WTC11 (cell line): ENCODE data around the gene CA10. TPM values are rescaled to one million over a fixed set of nuclear protein-coding genes. Genes with fewer than 3 reads are reported as not detected.

Source experiments
- ATAC-seq: fragments of 200-7000 bp; cut with Tn5 transposase; 2 replicates; pipeline ENCODE4 v1.10.0; 2021; ENCODE audit warnings: mild to moderate bottlenecking, moderate library complexity
- CTCF ChIA-PET: fragments of 300-600 bp; sonication (Branson Sonifier 250); formaldehyde crosslinking; loops from one replicate; lab custom pipeline; 2021; ENCODE audit warnings: antibody characterized with exemption; lab: Charles Lee
- POLR2A ChIA-PET: fragments of 350-600 bp; sonication (Branson Sonifier 250); formaldehyde crosslinking; loops from one replicate; lab custom pipeline; 2021; ENCODE audit warnings: antibody characterized with exemption; lab: Charles Lee
- DNase-seq: peaks from one replicate; pipeline ENCODE4 v3.0.0; 2021; ENCODE audit warnings: low spot score
- H3K27ac Mint-ChIP-seq: 2 replicates; pipeline ENCODE4 v1.8.0; 2021; ENCODE audit warnings: mixed read lengths
- H3K27me3 Mint-ChIP-seq: 2 replicates; pipeline ENCODE4 v1.8.0; 2021; ENCODE audit warnings: low read depth, mild to moderate bottlenecking, moderate library complexity, mixed read lengths
- H3K36me3 Mint-ChIP-seq: 2 replicates; pipeline ENCODE4 v1.8.0; 2021; ENCODE audit warnings: mixed read lengths
- H3K4me1 Mint-ChIP-seq: 2 replicates; pipeline ENCODE4 v1.8.0; 2022; ENCODE audit warnings: mixed read lengths
- H3K4me3 Mint-ChIP-seq: 2 replicates; pipeline ENCODE4 v1.8.0; 2021; ENCODE audit warnings: mild to moderate bottlenecking, moderate library complexity, mixed read lengths
- H3K9me3 Mint-ChIP-seq: 2 replicates; pipeline ENCODE4 v1.8.0; 2021; ENCODE audit warnings: mixed read lengths
- ARID4B ChIP-seq: sonication (generic); formaldehyde crosslinking; IDR thresholded peaks from 2 replicates; pipeline ENCODE4 v1.8.0; 2023; ENCODE audit warnings: missing genetic modification reagents, mild to moderate bottlenecking, borderline replicate concordance
- ATF1 ChIP-seq: sonication (generic); formaldehyde crosslinking; IDR thresholded peaks from 2 replicates; pipeline ENCODE4 v1.8.1; 2023; ENCODE audit warnings: mild to moderate bottlenecking, moderate library complexity, missing genetic modification reagents
- CREB1 ChIP-seq: sonication (generic); formaldehyde crosslinking; IDR thresholded peaks from 2 replicates; pipeline ENCODE4 v1.8.0; 2023; ENCODE audit warnings: mild to moderate bottlenecking, missing genetic modification reagents
- MAX ChIP-seq: sonication (generic); formaldehyde crosslinking; IDR thresholded peaks from 2 replicates; pipeline ENCODE4 v1.8.0; 2022; ENCODE audit warnings: mild to moderate bottlenecking, missing genetic modification reagents
- MXD4 ChIP-seq: fragments of 250-450 bp; sonication (Bioruptor Pico); IDR thresholded peaks from 2 replicates; pipeline ENCODE4 v1.8.0; 2021; ENCODE audit warnings: mild to moderate bottlenecking, moderate library complexity, borderline replicate concordance
- RORB ChIP-seq: fragments of 250-450 bp; sonication (Bioruptor Pico); IDR thresholded peaks from 2 replicates; pipeline ENCODE4 v1.9.0; 2021; ENCODE audit warnings: mild to moderate bottlenecking
- SMAD3 ChIP-seq: sonication (generic); formaldehyde crosslinking; IDR thresholded peaks from 2 replicates; pipeline ENCODE4 v1.8.0; 2022; ENCODE audit warnings: missing genetic modification reagents, mild to moderate bottlenecking, borderline replicate concordance
- TEAD4 ChIP-seq: sonication (generic); formaldehyde crosslinking; IDR thresholded peaks from 2 replicates; pipeline ENCODE4 v1.8.0; 2022; ENCODE audit warnings: mild to moderate bottlenecking, missing genetic modification reagents
- TP53 ChIP-seq: sonication (generic); formaldehyde crosslinking; IDR thresholded peaks from 2 replicates; pipeline ENCODE4 v1.8.1; 2023; ENCODE audit warnings: mild to moderate bottlenecking, missing genetic modification reagents
- ZNF425 ChIP-seq: fragments of 250-450 bp; sonication (Bioruptor Pico); conservative IDR thresholded peaks from 2 replicates; pipeline ENCODE4 v1.9.0; 2021; ENCODE audit warnings: mild to moderate bottlenecking
- ZNF671 ChIP-seq: fragments of 250-450 bp; sonication (Bioruptor Pico); IDR thresholded peaks from 2 replicates; pipeline ENCODE4 v1.8.0; 2021; ENCODE audit warnings: mild to moderate bottlenecking
- total RNA-seq: library from RNA; stranded (reverse); gene quantifications from 3 replicates; pipeline ENCODE4 v1.2.3, GENCODE V29; 2021
- TF ChIP-seq, protein P1 (sequence below): sonication (generic); formaldehyde crosslinking; IDR thresholded peaks from 2 replicates; pipeline ENCODE4 v1.8.0; 2023; ENCODE audit warnings: mild to moderate bottlenecking, missing genetic modification reagents

Gene CA10
- total RNA-seq, 1 experiment from 2014 or later: 0.90 TPM

DNA sequence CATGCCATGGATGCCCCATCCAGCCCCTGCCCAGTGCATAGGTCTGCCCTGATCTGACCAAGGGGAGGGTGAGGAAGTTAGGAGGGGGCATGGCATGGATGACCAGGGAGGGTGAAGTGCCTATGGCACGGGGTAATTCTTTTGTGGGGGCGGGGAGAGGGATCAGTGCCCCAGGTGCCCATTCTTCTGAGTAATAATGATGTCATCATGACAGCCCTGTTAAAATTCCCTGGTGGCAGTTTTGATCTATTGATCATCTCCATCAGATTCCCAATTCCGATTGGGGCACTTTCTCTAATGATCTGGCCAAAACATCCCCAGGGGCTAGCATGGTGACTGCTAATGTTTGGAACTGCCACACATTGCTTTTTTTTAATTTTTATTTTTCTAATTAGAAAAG is 506.0 kb downstream of the CA10 start:
- H3K36me3 Mint-ChIP-seq: no peaks in the 10 kb centered on the region
- no peaks in the 10 kb centered on the region for H3K27me3 Mint-ChIP-seq
- no peak overlapping the region for H3K4me3 Mint-ChIP-seq
- POLR2A ChIA-PET: no interaction called here
- DNase-seq (no peak), ATAC-seq (no peak)
- CTCF ChIA-PET: interaction anchor here (1.0 to 2.5 kb wide), 3 partner anchors 13 to 454 kb away, joined by 3 to 13 read pairs (median 5); no protein-coding TSS in a partner anchor
- H3K9me3 Mint-ChIP-seq: peaks cover 9% of the 10 kb centered on the region
- no peak overlapping the region for H3K27ac Mint-ChIP-seq
- peaks cover 2% of the 10 kb centered on the region for H3K4me1 Mint-ChIP-seq
- TF ChIP-seq SMAD3 (CRISPR knock-in tag) (no peak), MAX (no peak)

DNA sequence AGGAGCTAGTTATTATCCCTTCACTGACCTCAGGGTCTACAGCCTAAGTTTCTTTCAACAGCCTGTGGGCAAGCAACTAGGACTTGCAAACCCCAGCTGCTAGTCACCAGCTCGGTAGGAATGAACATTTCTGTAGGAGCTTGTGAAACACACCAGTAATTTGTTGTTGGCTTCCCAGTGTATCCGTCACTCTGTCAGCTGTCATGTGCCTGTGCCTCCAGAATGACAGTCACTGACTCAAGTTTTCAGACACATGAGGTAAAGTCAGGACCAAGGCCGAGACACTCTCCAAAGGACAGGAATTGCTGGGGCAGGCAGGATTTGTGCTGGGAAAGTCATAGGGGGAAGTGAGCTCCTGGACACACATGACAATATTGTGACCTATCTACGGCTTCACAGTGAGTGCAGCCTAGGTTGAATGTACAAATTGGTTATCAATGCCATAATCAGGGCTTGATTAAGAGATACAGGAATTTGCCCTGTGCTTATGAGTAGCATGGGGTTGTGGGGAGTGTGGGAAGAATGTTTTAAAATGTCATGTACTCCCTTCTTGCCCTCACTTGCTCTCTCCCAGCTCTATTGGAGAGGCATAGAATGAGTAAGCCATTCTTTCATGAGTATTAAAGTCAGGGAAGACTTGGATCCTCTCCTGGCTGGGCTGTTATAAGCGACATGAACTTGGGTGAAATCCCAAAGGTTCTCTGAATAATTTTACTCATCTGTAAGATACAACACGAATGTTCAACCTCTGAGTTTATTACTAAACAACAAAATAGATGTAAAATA is 506.8 kb downstream of the CA10 start:
- no peak for TF ChIP-seq TEAD4
- no peak for TF ChIP-seq ZNF425
- no peak for TF ChIP-seq ZNF671 (CRISPR knock-in tag)
- no peak for TF ChIP-seq MXD4
- no peak for TF ChIP-seq ATF1 (CRISPR knock-in tag)
- no peak for TF ChIP-seq CREB1 (CRISPR knock-in tag)
- H3K9me3 Mint-ChIP-seq: peaks cover 9% of the 10 kb centered on the region
- H3K4me1 Mint-ChIP-seq: peaks cover 10% of the 10 kb centered on the region
- no peak overlapping the region for H3K27ac Mint-ChIP-seq
- ATAC-seq (no peak), DNase-seq (no peak)
- H3K36me3 Mint-ChIP-seq: no peaks in the 10 kb centered on the region
- H3K4me3 Mint-ChIP-seq: no peak overlapping the region
- POLR2A ChIA-PET: no interaction called here
- H3K27me3 Mint-ChIP-seq: no peaks in the 10 kb centered on the region
- CTCF ChIA-PET: no interaction called here

GRCh38 chr17:51650772-51651171 is 507.7 kb downstream of the CA10 start:
- ChIA-PET POLR2A (no interaction called here), CTCF (interaction anchor here (1.4 kb wide), 1 partner anchor 163 kb away, joined by 3 read pairs; no protein-coding TSS in a partner anchor)
- no peaks in the 10 kb centered on the region for H3K27me3 Mint-ChIP-seq
- H3K27ac Mint-ChIP-seq: no peak overlapping the region
- ATAC-seq: no peak
- no peak overlapping the region for H3K4me3 Mint-ChIP-seq
- TF ChIP-seq SMAD3 (CRISPR knock-in tag): no peak
- no peak for TF ChIP-seq TP53
- no peak for TF ChIP-seq ARID4B
- TF ChIP-seq, protein P1, sequence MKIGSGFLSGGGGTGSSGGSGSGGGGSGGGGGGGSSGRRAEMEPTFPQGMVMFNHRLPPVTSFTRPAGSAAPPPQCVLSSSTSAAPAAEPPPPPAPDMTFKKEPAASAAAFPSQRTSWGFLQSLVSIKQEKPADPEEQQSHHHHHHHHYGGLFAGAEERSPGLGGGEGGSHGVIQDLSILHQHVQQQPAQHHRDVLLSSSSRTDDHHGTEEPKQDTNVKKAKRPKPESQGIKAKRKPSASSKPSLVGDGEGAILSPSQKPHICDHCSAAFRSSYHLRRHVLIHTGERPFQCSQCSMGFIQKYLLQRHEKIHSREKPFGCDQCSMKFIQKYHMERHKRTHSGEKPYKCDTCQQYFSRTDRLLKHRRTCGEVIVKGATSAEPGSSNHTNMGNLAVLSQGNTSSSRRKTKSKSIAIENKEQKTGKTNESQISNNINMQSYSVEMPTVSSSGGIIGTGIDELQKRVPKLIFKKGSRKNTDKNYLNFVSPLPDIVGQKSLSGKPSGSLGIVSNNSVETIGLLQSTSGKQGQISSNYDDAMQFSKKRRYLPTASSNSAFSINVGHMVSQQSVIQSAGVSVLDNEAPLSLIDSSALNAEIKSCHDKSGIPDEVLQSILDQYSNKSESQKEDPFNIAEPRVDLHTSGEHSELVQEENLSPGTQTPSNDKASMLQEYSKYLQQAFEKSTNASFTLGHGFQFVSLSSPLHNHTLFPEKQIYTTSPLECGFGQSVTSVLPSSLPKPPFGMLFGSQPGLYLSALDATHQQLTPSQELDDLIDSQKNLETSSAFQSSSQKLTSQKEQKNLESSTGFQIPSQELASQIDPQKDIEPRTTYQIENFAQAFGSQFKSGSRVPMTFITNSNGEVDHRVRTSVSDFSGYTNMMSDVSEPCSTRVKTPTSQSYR: no peak
- no peak for TF ChIP-seq RORB (CRISPR knock-in tag)
- H3K9me3 Mint-ChIP-seq: peaks cover 11% of the 10 kb centered on the region
- H3K36me3 Mint-ChIP-seq: no peaks in the 10 kb centered on the region
- DNase-seq: no peak
- peaks cover 13% of the 10 kb centered on the region for H3K4me1 Mint-ChIP-seq
